HG03460 (cell line): ENCODE results near the gene TPSG1.

Source experiments
- ATAC-seq: cut with Tn5 transposase; IDR thresholded peaks from one replicate; pipeline ENCODE4 v1.9.1; 2021; ENCODE audit not compliant: unreplicated experiment

Gene TPSG1

DNA sequence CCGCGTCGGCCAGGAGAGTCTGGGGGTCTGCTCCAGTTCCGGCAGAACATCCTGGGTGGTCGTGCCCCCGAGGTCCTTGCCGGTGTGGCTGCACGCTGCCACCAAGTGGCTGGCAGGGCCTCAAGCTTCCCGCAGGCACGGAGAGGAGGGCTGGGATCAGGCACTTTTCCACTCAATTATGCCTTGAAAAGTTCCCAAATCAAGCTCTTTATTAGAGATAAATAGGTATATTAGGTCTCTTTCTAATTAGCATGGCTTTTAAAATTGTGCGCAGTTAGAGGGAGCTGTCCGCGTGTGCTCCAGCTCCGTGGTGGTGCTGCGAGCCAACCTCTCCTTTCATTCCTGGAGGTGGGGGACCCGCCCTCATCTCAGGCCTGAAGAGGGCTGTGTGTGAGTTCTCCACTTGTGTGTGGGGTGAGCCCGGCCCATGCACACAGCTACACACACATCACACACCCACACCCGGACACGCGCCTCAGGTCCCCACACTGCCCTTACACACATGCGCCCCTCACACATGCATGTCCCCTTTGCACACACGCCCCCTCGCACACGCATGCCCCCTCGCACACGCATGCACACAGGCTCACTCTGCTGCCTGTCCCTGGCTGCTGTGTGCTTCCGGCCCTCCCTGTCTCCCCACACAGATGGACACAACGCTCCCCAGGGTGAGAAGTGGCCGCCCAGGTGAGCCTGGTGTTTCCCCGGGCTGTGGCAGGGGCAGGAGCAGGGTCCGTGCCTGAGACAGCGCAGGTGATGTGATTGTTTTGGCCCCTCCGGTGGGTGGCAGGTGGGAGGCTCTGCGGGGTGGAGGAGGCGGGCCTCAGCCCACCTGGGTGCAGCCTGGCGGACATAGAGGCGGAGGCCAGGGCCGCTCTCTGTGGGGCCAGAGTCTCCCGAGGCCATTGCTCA, 43.4 kb downstream of the TPSG1 start:
- ATAC-seq = no peak

- no peak for ATAC-seq
Measured at GRCh38 chr16:1180549-1181403, 44.3 kb downstream of the TPSG1 start.

- no peak for ATAC-seq
Measured at GRCh38 chr16:1178295-1178910, 46.7 kb downstream of the TPSG1 start.

- no peak for ATAC-seq
Measured at GRCh38 chr16:1177750-1178149, 47.3 kb downstream of the TPSG1 start.

GRCh38 chr16:1177053-1177452, 48.0 kb downstream of the TPSG1 start:
- ATAC-seq = no peak

DNA sequence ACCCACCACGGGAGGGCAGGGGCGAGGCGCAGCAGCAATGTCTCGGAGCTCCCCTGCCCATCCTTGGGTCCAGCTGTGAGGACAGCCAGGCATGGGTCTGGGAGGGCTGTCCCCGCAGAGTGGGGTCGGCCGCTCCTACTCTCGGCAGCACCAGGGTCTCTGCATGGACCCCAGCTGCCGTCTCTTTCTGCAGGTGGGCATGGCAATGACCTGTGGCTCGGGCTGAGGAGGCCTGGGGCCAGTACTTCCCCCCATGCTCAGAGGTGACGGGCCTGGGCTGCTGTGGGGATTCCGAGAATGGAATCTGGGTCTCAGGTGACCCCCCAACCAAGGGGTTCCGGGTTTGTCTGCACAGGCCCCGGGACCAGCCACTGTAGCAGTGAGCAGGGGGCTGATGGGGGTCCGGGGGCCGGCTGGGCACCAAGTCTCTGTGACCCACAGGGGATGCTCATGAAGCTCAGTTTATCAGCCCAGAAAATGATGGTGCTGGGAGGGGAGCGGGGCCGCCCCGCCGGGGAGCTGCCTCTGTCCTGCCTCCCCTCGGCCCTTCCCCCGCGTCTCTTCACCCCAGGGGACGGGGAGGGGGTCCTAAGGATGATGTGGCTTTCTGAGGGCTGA, 48.7 kb downstream of the TPSG1 start:
- no peak for ATAC-seq

DNA sequence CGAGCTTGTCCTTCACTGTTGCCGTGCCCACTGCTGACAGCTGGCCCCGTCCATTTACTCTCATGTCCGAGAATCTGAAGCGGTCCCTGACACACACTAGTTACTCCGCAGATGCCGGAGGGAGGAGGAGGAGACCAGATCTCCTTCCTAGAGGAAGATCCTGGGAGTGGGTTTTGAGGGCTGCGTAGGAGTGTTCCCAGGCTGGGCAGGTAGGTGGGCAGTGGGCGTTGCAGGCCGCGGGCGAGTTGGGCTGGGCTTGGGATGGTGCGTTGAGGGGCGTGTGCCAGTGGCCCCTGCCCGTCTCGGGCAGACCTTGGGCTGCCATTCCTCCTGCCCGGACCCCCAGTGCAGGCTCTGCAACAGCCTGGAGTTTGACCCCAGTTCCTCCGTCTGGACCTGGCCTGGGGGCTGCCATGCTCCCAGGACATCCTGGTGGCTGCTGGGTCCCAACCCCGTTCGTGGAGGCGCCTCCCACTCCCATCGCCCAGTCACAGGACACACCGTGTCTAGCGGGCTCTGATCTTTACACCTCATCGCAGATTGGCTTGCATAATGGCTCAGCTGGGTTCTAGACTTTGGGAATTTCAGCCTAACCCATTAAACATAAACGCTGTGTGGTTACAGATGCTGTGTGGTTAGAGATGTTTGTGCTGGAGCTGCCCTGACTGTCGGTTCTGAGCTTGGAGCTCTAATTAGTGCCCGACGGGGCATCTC, 49.3 kb downstream of the TPSG1 start:
- ATAC-seq = no peak

- ATAC-seq = no peak
Measured at GRCh38 chr16:1174477-1175357, 50.4 kb downstream of the TPSG1 start.

DNA sequence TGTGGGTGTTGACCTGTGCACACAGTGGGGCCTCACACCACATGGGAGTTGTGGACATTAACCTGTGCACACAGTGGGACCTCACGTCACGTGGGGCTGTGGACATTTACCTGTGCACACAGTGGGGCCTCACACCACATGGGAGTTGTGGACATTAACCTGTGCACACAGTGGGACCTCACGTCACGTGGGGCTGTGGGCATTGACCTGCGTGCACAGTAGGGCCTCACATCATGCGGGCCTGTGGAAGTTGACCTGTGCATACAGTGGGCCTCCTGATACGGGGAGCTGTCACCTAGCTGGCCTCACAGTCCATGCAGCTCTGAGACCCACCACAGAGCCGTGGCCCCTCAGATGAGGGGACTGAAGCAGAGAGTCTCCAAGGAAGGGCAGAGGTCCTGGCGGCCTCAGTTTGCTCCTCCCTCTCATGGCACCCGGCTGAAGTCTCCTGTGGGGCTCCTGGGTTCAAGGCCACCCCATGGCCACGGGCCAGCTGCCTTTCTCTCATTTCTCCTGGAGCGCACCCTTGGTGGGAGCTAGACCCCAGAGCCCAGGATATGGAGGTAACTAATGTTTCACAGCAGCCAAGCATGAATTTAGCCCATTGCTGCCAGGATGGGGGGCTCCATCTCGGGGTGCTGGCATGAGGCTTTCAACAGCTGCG, 51.1 kb downstream of the TPSG1 start:
- ATAC-seq = no peak

- ATAC-seq = no peak
Measured at GRCh38 chr16:1172651-1173050, 52.4 kb downstream of the TPSG1 start.

DNA sequence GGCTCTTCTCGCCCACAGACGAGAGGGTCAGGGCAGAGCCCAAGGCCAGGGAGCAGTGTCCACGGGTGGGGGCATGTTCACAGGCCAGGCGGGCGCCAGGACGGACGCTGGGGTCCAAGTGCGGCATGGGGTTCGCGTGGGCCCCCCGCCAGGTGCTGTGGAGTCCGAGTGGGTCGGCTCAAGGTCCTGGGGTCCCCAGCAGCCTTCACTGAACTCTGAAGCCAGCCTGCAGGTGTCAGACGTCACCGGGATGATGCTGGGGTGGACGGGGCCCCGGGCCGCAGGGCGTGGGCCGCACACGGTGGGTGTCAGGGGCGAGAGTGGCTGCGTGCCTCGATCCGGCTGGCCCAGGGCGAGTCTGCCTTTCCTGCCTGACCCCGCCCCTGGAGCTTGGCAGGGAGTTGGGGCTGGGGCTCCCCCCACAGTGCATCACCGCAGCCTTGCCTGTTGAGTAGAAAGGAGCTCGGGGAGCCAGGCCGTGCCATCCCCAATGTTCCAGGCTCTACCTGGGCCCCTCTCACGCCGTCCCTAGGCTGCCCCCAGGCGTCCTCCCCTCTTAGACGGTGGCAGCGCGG, 53.1 kb downstream of the TPSG1 start:
- ATAC-seq = no peak
